ENCODE data around the gene GPR62. TPM values are rescaled to one million over a fixed set of nuclear protein-coding genes. Genes with fewer than 3 reads are reported as not detected.

The GPR62 gene
- total and polyA plus RNA-seq, 2 experiments from 2014 or later = not detected

- WGBS, 2 experiments (ENCODE audit: low coverage in 1 of 2, low lambda C conversion rate in 2 of 2, missing lambda C conversion rate in 2 of 2) = 89 to 100% methylated on average over 1 of the region's 1 CpG
- no peak for DNase-seq
- no peaks in the 10 kb centered on the region for H3F3A ChIP-seq (ENCODE audit: insufficient read depth)
- no peaks in the 10 kb centered on the region for H3K9me2 ChIP-seq (ENCODE audit: insufficient read depth)
- in situ Hi-C loops (cut with MboI) = no loop called here
- H3K79me2 ChIP-seq (ENCODE audit: insufficient read depth) = no peaks in the 10 kb centered on the region
- no peak overlapping the region for H3K4me3 ChIP-seq
- no peak overlapping the region for H3K4me2 ChIP-seq (ENCODE audit: unreplicated experiment)
- no peak overlapping the region for H3K27ac ChIP-seq
- no peaks in the 10 kb centered on the region for H4K20me1 ChIP-seq (ENCODE audit: insufficient read depth)
- TF ChIP-seq EZH2phosphoT487 (IDR thresholded peaks at IDR 0.05; ENCODE audit: insufficient read depth, low read depth) (no peak), EZH2 (IDR thresholded peaks at IDR 0.05; ENCODE audit: insufficient read depth, poor library complexity, severe bottlenecking) (no peak)
- no peak overlapping the region for H3K9ac ChIP-seq
- no peaks in the 10 kb centered on the region for H3K36me3 ChIP-seq (ENCODE audit: low read depth)
- H3K9me3 ChIP-seq (ENCODE audit: low read depth) = no peaks in the 10 kb centered on the region
- H3K4me1 ChIP-seq (ENCODE audit: insufficient read depth) = no peaks in the 10 kb centered on the region
- H3K27me3 ChIP-seq (replicated peaks; ENCODE audit: insufficient read depth) = no peaks in the 10 kb centered on the region
- no peak overlapping the region for H2AFZ ChIP-seq
Observed at GRCh38 chr3:51930439-51930838, 24.7 kb upstream of the GPR62 start.

GRCh38 chr3:51931756-51932155, 23.4 kb upstream of the GPR62 start:
- H4K20me1 ChIP-seq (ENCODE audit: insufficient read depth) = no peaks in the 10 kb centered on the region
- no peak for DNase-seq
- H3K9me2 ChIP-seq (ENCODE audit: insufficient read depth) = no peaks in the 10 kb centered on the region
- no peak overlapping the region for H3K4me3 ChIP-seq
- no peaks in the 10 kb centered on the region for H3K9me3 ChIP-seq (ENCODE audit: low read depth)
- WGBS, 2 experiments (ENCODE audit: low coverage in 1 of 2, low lambda C conversion rate in 2 of 2, missing lambda C conversion rate in 2 of 2) = 88 to 93% methylated on average over 6 of the region's 6 CpGs
- H3K4me2 ChIP-seq (ENCODE audit: unreplicated experiment) = no peak overlapping the region
- no peak overlapping the region for H3K27ac ChIP-seq
- no peaks in the 10 kb centered on the region for H3K27me3 ChIP-seq (replicated peaks; ENCODE audit: insufficient read depth)
- H3K79me2 ChIP-seq (ENCODE audit: insufficient read depth) = no peaks in the 10 kb centered on the region
- no peak overlapping the region for H3K9ac ChIP-seq
- H3F3A ChIP-seq (ENCODE audit: insufficient read depth) = no peaks in the 10 kb centered on the region
- in situ Hi-C loops (cut with MboI) = no loop called here
- TF ChIP-seq EZH2 (IDR thresholded peaks at IDR 0.05; ENCODE audit: insufficient read depth, poor library complexity, severe bottlenecking) (no peak), EZH2phosphoT487 (IDR thresholded peaks at IDR 0.05; ENCODE audit: insufficient read depth, low read depth) (no peak)
- H3K4me1 ChIP-seq (ENCODE audit: insufficient read depth) = no peaks in the 10 kb centered on the region
- H2AFZ ChIP-seq = no peak overlapping the region
- no peaks in the 10 kb centered on the region for H3K36me3 ChIP-seq (ENCODE audit: low read depth)

DNA sequence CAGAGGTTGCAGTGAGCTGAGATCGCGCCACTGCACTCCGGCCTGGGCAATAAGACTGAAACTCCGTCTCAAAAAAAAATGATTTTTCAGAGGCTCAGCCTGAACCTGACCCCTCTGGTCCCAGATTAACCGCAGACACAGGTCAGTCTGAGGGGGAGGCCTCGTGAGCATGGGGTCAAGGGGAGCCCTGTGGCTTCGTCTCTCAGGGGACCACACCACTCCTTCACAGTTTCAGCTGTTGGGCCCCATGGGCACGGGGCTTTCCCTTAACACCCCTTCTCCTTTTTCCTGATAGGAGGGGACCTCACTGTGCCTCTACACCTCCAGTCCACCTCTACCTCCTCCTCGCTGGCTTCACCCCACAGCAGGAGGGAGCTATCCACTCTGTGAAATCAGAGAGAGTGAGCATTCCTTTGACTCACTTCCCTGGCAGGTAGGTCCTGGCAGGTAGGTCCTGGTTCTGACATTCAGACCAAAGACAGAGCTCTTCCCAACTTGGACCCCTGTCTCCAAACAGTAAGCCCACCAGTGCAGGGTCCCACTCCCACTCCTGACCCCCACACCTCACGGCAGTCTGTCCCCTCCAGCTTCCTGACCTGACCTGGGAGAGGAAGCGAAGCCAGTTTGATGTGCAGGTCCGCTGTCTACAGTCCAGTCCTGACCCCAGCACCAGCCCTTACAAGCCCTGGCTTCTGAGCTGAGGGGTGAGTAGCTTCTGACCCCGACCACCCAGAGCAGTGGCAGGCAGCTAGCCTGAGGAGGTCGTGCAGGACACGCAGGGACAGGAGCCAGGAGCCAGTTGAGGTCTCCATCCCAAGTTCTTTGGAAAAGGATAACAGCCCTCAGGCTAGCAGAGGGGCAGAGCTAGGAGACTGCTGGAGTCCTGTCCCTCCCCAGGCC, 22.5 kb upstream of the GPR62 start:
- no peaks in the 10 kb centered on the region for H3K9me2 ChIP-seq (ENCODE audit: insufficient read depth)
- no peak overlapping the region for H2AFZ ChIP-seq
- no peak for DNase-seq
- no peak overlapping the region for H3K4me3 ChIP-seq
- H3K4me1 ChIP-seq (ENCODE audit: insufficient read depth) = no peaks in the 10 kb centered on the region
- H3K27me3 ChIP-seq (replicated peaks; ENCODE audit: insufficient read depth) = no peaks in the 10 kb centered on the region
- no peaks in the 10 kb centered on the region for H3K9me3 ChIP-seq (ENCODE audit: low read depth)
- no peaks in the 10 kb centered on the region; the same call in 1 of the 2 replicates for H3K36me3 ChIP-seq (ENCODE audit: low read depth)
- in situ Hi-C loops (cut with MboI) = no loop called here
- H4K20me1 ChIP-seq (ENCODE audit: insufficient read depth) = no peaks in the 10 kb centered on the region
- 0 out of 2 replicates have a peak, but pooled peaks cover under 1% of the 10 kb centered on the region for H3K79me2 ChIP-seq (ENCODE audit: insufficient read depth)
- no peak overlapping the region for H3K4me2 ChIP-seq (ENCODE audit: unreplicated experiment)
- no peak overlapping the region for H3K27ac ChIP-seq
- no peak overlapping the region for H3K9ac ChIP-seq
- H3F3A ChIP-seq (ENCODE audit: insufficient read depth) = no peaks in the 10 kb centered on the region
- TF ChIP-seq EZH2phosphoT487 (IDR thresholded peaks at IDR 0.05; ENCODE audit: insufficient read depth, low read depth) (no peak), EZH2 (IDR thresholded peaks at IDR 0.05; ENCODE audit: insufficient read depth, poor library complexity, severe bottlenecking) (no peak)
- WGBS, 2 experiments (ENCODE audit: low coverage in 1 of 2, low lambda C conversion rate in 2 of 2, missing lambda C conversion rate in 2 of 2) = 92 to 93% methylated on average over 14 to 15 of the region's 15 CpGs

DNA sequence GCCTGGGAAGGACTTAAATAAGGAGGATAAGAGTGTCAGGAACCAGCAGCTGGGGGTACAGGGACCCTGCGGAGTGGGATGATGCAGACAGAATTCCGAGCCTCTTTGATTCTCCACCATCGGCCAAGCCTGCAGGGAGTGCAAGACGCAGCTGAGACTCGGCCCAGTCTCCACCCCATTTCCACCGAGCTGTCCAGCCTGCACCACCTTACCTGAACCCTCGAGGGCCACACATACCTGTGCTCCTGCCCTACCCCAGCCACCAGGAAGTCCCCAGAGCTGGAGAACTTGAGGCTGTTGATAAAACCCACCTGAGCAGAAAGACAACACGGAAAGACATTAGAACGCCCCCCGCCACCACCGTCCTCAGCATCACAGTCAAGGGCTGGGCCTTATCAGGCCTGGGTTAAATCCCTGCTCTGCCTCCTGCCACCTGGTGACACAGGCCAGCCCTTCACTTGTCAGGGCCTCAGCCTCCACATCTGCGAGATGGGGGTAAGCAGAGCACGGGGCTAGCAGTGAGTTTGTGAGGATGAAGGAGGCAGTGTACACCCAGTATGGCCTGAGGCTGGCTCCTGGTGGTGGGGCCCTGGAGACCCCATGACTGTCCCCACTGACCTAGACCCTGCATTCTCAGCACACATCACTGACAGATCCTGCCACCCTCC, 21.6 kb upstream of the GPR62 start:
- H3K4me2 ChIP-seq (ENCODE audit: unreplicated experiment) = no peak overlapping the region
- H3K9me2 ChIP-seq (ENCODE audit: insufficient read depth) = no peaks in the 10 kb centered on the region
- WGBS, 2 experiments (ENCODE audit: low coverage in 1 of 2, low lambda C conversion rate in 2 of 2, missing lambda C conversion rate in 2 of 2) = 90 to 92% methylated on average over 10 to 13 of the region's 13 CpGs
- H3K4me1 ChIP-seq (ENCODE audit: insufficient read depth) = no peaks in the 10 kb centered on the region
- no peak overlapping the region for H3K9ac ChIP-seq
- no peak overlapping the region for H2AFZ ChIP-seq
- no peak overlapping the region for H3K4me3 ChIP-seq
- no peaks in the 10 kb centered on the region for H3F3A ChIP-seq (ENCODE audit: insufficient read depth)
- H3K9me3 ChIP-seq (ENCODE audit: low read depth) = no peaks in the 10 kb centered on the region
- H3K79me2 ChIP-seq (ENCODE audit: insufficient read depth) = peaks cover 9% of the 10 kb centered on the region
- H3K27me3 ChIP-seq (replicated peaks; ENCODE audit: insufficient read depth) = no peaks in the 10 kb centered on the region
- H3K36me3 ChIP-seq (ENCODE audit: low read depth) = no peaks in the 10 kb centered on the region; the same call in 1 of the 2 replicates
- no peak for DNase-seq
- H3K27ac ChIP-seq = no peak overlapping the region
- no peak for TF ChIP-seq EZH2 (IDR thresholded peaks at IDR 0.05; ENCODE audit: insufficient read depth, poor library complexity, severe bottlenecking)
- TF ChIP-seq EZH2phosphoT487 (IDR thresholded peaks at IDR 0.05; ENCODE audit: insufficient read depth, low read depth) = no peak
- H4K20me1 ChIP-seq (ENCODE audit: insufficient read depth) = no peaks in the 10 kb centered on the region
- in situ Hi-C loops (cut with MboI) = no loop called here

Measured in GM23248 (cell line).